ENCODE measurements around the gene HOMER2. TPM values are rescaled to one million over a fixed set of nuclear protein-coding genes. Genes with fewer than 3 reads are reported as not detected.

HOMER2 gene
- total RNA-seq, 1 experiment from 2014 or later = 14.2 TPM

- Histone ChIP-seq H2BK12ac (ENCODE audit: insufficient read length, low read depth, low read length) (no peak overlapping the region), H3K27ac (ENCODE audit: insufficient read length, low read depth, low read length) (no peak overlapping the region), H3K4ac (ENCODE audit: low read depth, low read length) (no peak overlapping the region), H3K4me2 (ENCODE audit: insufficient read depth, insufficient read length, low read length) (no peak overlapping the region), H3K79me2 (ENCODE audit: insufficient read depth, low read length) (no peaks in the 10 kb centered on the region), H2AK5ac (ENCODE audit: insufficient read length, low read length) (no peak overlapping the region), H3K79me1 (ENCODE audit: insufficient read depth, low read depth, low read length, poor library complexity, severe bottlenecking) (no peaks in the 10 kb centered on the region), H3K56ac (ENCODE audit: insufficient read length, low read depth, low read length) (no peak overlapping the region), H3T11ph (ENCODE audit: low read length) (no peak overlapping the region), H3K14ac (ENCODE audit: insufficient read depth, low read length) (no peak overlapping the region), H3K9me3 (ENCODE audit: control insufficient read depth, low read depth, low read length) (no peaks in the 10 kb centered on the region), H4K5ac (ENCODE audit: insufficient read length, low read depth, low read length) (no peak overlapping the region), H4K8ac (replicated peaks; ENCODE audit: insufficient read length, low read depth, low read length) (no peak overlapping the region), H3K23me2 (ENCODE audit: insufficient read length, low read depth, low read length, poor library complexity, severe bottlenecking) (no peaks in the 10 kb centered on the region), H4K91ac (ENCODE audit: insufficient read length, low read depth, low read length) (no peak overlapping the region), H2AFZ (ENCODE audit: low read length) (no peak overlapping the region), H3K4me1 (ENCODE audit: insufficient read depth, low read length) (no peaks in the 10 kb centered on the region), H3K27me3 (ENCODE audit: insufficient read depth, low read length) (no peaks in the 10 kb centered on the region), H4K20me1 (ENCODE audit: control insufficient read depth, insufficient read depth, insufficient read length) (no peaks in the 10 kb centered on the region), H2BK120ac (ENCODE audit: low read depth, low read length, poor library complexity, severe bottlenecking) (no peak overlapping the region), H2BK20ac (ENCODE audit: low read depth, low read length, poor library complexity, severe bottlenecking) (no peak overlapping the region), H3K18ac (ENCODE audit: insufficient read length, low read depth, low read length) (no peak overlapping the region), H3K23ac (ENCODE audit: insufficient read length, low read depth, low read length) (no peak overlapping the region), H2BK15ac (ENCODE audit: low read depth, low read length) (no peak overlapping the region), H2BK5ac (ENCODE audit: insufficient read length, low read length) (no peak overlapping the region), H3K9ac (ENCODE audit: extremely low read depth, insufficient read length, low read length) (no peak overlapping the region)
- Mint-ChIP-seq H3K4me1 (peaks cover 14 to 20% of the 10 kb centered on the region in 2 experiments), H3K9me3 (no peaks in the 10 kb centered on the region), H3K27me3 (ENCODE audit: low read depth) (no peaks in the 10 kb centered on the region), H3K4me3 (no peak overlapping the region), H3K27ac (no peak overlapping the region), H3K36me3 (ENCODE audit: insufficient read depth in 1 of 3, low read depth in 3 of 3) (no peaks in the 10 kb centered on the region)
- no CpG with 5 or more reads among the region's 7 CpGs for WGBS (ENCODE audit: extremely low coverage, insufficient read length, low lambda C conversion rate)
- no peak for TF ChIP-seq CTCF (conservative IDR thresholded peaks at IDR 0.05)
- no peak for DNase-seq
These were observed 106.8 kb downstream of the HOMER2 start for GRCh38 chr15:82845686-82846085.

Data from H9 (cell line).